Esophagus muscularis mucosa (tissue), 3 donors: ENCODE data around the gene PXDN.

ENCODE experiments used
- EP300 ChIP-seq: sonication (generic); formaldehyde crosslinking; IDR thresholded peaks from one replicate; pipeline ENCODE4 v1.6.1; 2017; ENCODE audit warnings: antibody characterized with exemption
- TF ChIP-seq, protein P1 (sequence below), 3 experiments: fragments of 200-600 bp in 2 of 3; fragments of 450-650 bp in 1 of 3; sonication (generic) in 2 of 3; IDR thresholded peaks; one replicate each; pipeline ENCODE4 v1.5.1; 2017 to 2019; ENCODE audit warnings: antibody characterized with exemption in 3 of 3, mild to moderate bottlenecking in 2 of 3, moderate library complexity in 1 of 3

DNA sequence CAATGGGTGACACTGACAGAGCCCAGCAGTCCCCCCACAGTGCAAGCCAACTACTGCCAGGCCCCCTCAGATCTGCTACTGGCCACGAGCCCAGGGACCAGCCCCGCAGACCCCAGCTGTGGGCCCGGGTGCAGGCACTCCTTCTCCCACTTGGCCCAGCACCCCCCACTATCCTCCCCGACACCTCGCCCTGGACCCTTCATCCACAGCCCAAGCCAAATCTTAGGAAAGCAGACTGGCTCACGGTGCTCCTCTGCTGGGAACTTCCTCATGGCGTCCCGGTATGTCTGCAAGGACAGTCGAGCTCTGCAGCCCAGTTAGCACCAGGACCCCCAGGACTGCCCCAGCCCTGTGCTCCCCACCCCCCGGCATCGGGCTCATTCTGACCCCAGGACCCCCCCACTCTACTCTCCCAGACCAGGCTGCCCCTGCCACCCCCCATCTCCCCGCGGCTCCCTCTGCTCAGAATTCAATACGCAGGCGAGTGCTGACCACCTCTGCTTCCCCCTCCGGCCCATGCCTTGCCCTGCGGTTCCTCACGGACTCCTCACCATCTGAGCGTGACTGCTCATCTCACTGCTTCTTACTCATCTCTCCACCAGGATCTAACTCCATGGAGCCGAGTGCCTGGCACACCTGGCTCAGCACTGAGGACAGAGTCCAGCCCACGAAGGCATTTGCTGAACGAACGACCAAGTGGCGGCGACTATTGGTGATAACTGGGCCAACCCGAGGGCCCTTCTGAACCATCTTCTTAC lies 85.7 kb downstream of the PXDN start:
- TF ChIP-seq, protein P1, sequence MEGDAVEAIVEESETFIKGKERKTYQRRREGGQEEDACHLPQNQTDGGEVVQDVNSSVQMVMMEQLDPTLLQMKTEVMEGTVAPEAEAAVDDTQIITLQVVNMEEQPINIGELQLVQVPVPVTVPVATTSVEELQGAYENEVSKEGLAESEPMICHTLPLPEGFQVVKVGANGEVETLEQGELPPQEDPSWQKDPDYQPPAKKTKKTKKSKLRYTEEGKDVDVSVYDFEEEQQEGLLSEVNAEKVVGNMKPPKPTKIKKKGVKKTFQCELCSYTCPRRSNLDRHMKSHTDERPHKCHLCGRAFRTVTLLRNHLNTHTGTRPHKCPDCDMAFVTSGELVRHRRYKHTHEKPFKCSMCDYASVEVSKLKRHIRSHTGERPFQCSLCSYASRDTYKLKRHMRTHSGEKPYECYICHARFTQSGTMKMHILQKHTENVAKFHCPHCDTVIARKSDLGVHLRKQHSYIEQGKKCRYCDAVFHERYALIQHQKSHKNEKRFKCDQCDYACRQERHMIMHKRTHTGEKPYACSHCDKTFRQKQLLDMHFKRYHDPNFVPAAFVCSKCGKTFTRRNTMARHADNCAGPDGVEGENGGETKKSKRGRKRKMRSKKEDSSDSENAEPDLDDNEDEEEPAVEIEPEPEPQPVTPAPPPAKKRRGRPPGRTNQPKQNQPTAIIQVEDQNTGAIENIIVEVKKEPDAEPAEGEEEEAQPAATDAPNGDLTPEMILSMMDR (IDR thresholded peaks at IDR 0.05), result no peak
- TF ChIP-seq EP300, result no peak
